Endodermal cell (in vitro differentiated cells): ENCODE results near the gene KIAA0930. TPM values are rescaled to one million over a fixed set of nuclear protein-coding genes. Genes with fewer than 3 reads are reported as not detected.
"Not testable (repeated sequence)": the region's sequence is repeated elsewhere in the genome, so short reads cannot be mapped to it uniquely, and the experiment has no call there.

ENCODE experiments used
- DNase-seq: peaks from one replicate; pipeline ENCODE4 v3.0.0-alpha.2; 2017
- H3K27ac ChIP-seq: 2 replicates; pipeline ENCODE4 v1.5.1; 2013; ENCODE audit warnings: mild to moderate bottlenecking, low read depth, low read length, moderate library complexity
- H3K27me3 ChIP-seq: 2 replicates; pipeline ENCODE4 v1.6.1; 2013; ENCODE audit warnings: mild to moderate bottlenecking, low read length, moderate library complexity; ENCODE audit not compliant: insufficient read depth, control insufficient read depth, poor library complexity, severe bottlenecking
- H3K36me3 ChIP-seq: 2 replicates; pipeline ENCODE4 v1.7.0; 2013; ENCODE audit warnings: mild to moderate bottlenecking, low read length, moderate library complexity; ENCODE audit not compliant: control insufficient read depth, insufficient read depth
- H3K4me1 ChIP-seq: one replicate; pipeline ENCODE4 v1.7.0; 2013; ENCODE audit warnings: low read length; ENCODE audit not compliant: control insufficient read depth, insufficient read depth
- H3K4me3 ChIP-seq: 2 replicates; pipeline ENCODE4 v1.5.1; 2013; ENCODE audit warnings: mild to moderate bottlenecking, low read length, moderate library complexity
- H3K9ac ChIP-seq: 2 replicates; pipeline ENCODE4 v1.6.1; 2013; ENCODE audit warnings: mild to moderate bottlenecking, low read length, moderate library complexity; ENCODE audit not compliant: poor library complexity, severe bottlenecking; ENCODE audit errors: extremely low read depth
- H3K9me3 ChIP-seq: 2 replicates; pipeline ENCODE4 v1.6.1; 2013; ENCODE audit warnings: mild to moderate bottlenecking, low read length, moderate library complexity; ENCODE audit not compliant: control insufficient read depth
- H3K27ac Mint-ChIP-seq: 2 replicates; pipeline ENCODE4 v1.8.0; 2020; ENCODE audit warnings: mixed read lengths
- H3K27me3 Mint-ChIP-seq: 2 replicates; pipeline ENCODE4 v1.8.0; 2021; ENCODE audit warnings: mild to moderate bottlenecking, mixed read lengths; ENCODE audit not compliant: insufficient read depth
- H3K36me3 Mint-ChIP-seq: 2 replicates; pipeline ENCODE4 v1.8.0; 2020; ENCODE audit warnings: low read depth, mixed read lengths
- H3K4me1 Mint-ChIP-seq: 2 replicates; pipeline ENCODE4 v1.8.0; 2020; ENCODE audit warnings: mixed read lengths
- H3K4me3 Mint-ChIP-seq: 2 replicates; pipeline ENCODE4 v1.8.0; 2020; ENCODE audit warnings: mild to moderate bottlenecking, moderate library complexity, mixed read lengths
- H3K9me3 Mint-ChIP-seq: 2 replicates; pipeline ENCODE4 v1.8.0; 2020; ENCODE audit warnings: mild to moderate bottlenecking, mixed read lengths
- WGBS, 2 experiments: methylation state at CpG; one replicate each; pipeline versions ENCODE4 v1.1.5 to v1.1.7; 2013; ENCODE audit warnings: missing lambda C conversion rate in 2 of 2, mixed read lengths in 1 of 2; ENCODE audit not compliant: insufficient coverage in 1 of 2, insufficient read length in 1 of 2; 5-methylcytosine and 5-hydroxymethylcytosine counted together
- total RNA-seq, 2 donors: library from RNA; stranded (reverse); fragmentation: NEBNext Ultra II Directional in 1 of 2; extraction: Animal tissue kit (Norgen Biotek cat#: 25700) in 1 of 2; gene quantifications; 2 replicates in 1 of 2; 3 replicates in 1 of 2; pipeline ENCODE4 v1.2.1, GENCODE V29; 2021
- TF ChIP-seq, protein P1 (sequence below): fragments of 200-600 bp; sonication (generic); conservative IDR thresholded peaks from 2 replicates; pipeline ENCODE4 v1.5.0; 2021; ENCODE audit warnings: antibody characterized with exemption, mild to moderate bottlenecking

The KIAA0930 gene
- total RNA-seq, 2 donors from 2014 or later = 36.2 to 47.8 TPM

DNA sequence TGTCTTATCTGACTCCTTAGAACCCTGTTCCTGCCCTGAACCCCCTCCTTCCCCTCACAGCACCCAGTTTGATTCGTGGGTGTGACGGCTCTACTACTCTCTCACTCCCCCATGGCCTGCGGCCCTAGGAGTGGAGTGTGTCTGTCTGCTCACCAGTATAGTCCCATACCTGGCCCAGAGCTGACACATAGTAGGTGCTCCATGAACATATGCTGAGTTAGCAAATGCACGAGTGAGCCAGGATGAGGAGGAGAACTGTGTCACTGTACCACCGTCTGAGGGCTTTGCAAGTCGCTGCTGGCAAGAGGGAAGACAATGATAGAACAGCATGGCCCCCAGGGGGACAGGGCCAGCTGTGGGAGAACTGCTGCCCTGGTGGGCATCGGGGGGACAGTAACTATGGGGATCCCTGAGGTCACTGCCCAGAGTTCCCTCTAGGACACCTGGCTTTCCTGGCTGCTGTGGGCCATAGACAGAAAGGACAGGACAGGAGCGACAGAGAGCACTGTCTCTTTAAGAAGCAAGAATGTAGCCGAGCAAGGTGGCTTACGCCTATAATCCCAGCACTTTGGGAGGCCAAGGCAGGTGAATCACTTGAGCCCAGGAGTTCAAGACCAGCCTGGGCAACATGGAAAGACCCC is 19.2 kb upstream of the KIAA0930 start:
- Histone ChIP-seq H3K36me3 (no peaks in the 10 kb centered on the region), H3K4me1 (no peaks in the 10 kb centered on the region), H3K27ac (no peak overlapping the region), H3K9ac (no peak overlapping the region), H3K4me3 (no peak overlapping the region), H3K27me3 (no peaks in the 10 kb centered on the region), H3K9me3 (no peaks in the 10 kb centered on the region)
- Mint-ChIP-seq H3K27ac (no peak overlapping the region), H3K4me1 (no peaks in the 10 kb centered on the region), H3K9me3 (peaks cover 9% of the 10 kb centered on the region), H3K36me3 (no peaks in the 10 kb centered on the region), H3K4me3 (no peak overlapping the region), H3K27me3 (peaks cover 7% of the 10 kb centered on the region)
- TF ChIP-seq, protein P1, sequence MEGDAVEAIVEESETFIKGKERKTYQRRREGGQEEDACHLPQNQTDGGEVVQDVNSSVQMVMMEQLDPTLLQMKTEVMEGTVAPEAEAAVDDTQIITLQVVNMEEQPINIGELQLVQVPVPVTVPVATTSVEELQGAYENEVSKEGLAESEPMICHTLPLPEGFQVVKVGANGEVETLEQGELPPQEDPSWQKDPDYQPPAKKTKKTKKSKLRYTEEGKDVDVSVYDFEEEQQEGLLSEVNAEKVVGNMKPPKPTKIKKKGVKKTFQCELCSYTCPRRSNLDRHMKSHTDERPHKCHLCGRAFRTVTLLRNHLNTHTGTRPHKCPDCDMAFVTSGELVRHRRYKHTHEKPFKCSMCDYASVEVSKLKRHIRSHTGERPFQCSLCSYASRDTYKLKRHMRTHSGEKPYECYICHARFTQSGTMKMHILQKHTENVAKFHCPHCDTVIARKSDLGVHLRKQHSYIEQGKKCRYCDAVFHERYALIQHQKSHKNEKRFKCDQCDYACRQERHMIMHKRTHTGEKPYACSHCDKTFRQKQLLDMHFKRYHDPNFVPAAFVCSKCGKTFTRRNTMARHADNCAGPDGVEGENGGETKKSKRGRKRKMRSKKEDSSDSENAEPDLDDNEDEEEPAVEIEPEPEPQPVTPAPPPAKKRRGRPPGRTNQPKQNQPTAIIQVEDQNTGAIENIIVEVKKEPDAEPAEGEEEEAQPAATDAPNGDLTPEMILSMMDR = no peak
- WGBS, 2 experiments = 74 to 87% methylated on average over 7 to 10 of the region's 10 CpGs
- DNase-seq = no peak

DNA sequence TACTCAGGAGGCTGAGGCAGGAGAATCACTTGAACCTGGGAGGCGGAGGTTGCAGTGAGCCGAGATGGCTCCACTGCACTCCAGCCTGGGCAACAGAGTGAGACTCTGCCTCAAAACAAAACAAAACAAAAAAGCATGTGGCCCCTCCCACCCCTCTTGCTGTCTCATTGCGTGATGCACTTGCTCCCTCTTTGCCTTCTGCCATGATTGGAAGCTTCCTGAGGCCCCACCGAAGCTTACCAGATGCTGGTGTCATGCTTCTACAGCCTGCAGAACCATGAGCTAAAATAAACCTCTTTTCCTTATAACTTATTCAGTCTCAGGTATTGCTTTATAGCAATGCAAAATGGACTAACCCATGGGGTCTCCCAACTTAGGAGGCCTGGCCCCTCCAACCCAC is 17.2 kb upstream of the KIAA0930 start:
- WGBS, 2 experiments = 93 to 94% methylated on average over 4 of the region's 4 CpGs
- H3K27ac ChIP-seq, H3K27me3 Mint-ChIP-seq, H3K27ac Mint-ChIP-seq, H3K4me3 ChIP-seq, H3K4me1 ChIP-seq, H3K27me3 ChIP-seq, H3K9me3 ChIP-seq, H3K4me1 Mint-ChIP-seq, H3K9ac ChIP-seq, H3K36me3 Mint-ChIP-seq, H3K36me3 ChIP-seq, DNase-seq, H3K4me3 Mint-ChIP-seq, H3K9me3 Mint-ChIP-seq: not testable (repeated sequence)

DNA sequence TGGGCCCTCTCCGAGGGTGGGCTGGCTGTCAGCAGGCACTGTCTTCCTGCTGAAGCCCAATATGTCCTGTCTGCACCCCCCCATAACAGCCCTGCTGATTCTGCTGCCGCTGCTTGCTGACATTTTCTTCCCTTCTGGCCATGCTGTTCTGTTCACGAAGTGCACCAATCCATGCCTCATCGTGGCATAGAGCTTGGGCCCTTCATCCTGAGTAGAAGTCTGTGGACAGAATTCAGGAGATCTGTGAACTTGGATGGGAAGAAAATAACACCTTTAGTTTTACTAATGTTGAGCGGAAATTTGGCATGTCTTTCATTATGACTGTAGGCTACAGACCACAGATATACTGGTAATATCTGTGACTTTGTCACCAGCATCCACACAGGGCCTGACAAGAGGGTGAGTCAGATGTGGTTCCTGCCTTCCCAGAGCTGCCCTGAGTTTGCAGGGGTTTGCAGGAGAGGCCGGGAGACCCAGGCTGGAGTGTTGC is 14.1 kb upstream of the KIAA0930 start:
- Histone ChIP-seq H3K9ac (no peak overlapping the region), H3K27me3 (no peaks in the 10 kb centered on the region), H3K36me3 (no peaks in the 10 kb centered on the region), H3K9me3 (no peaks in the 10 kb centered on the region), H3K27ac (no peak overlapping the region), H3K4me1 (no peaks in the 10 kb centered on the region), H3K4me3 (no peak overlapping the region)
- H3K36me3 Mint-ChIP-seq = no peaks in the 10 kb centered on the region
- WGBS, 2 experiments = 90 to 93% methylated on average over 4 to 6 of the region's 6 CpGs
- H3K4me1 Mint-ChIP-seq = no peaks in the 10 kb centered on the region
- DNase-seq = no peak
- no peak overlapping the region for H3K4me3 Mint-ChIP-seq
- no peak overlapping the region for H3K27ac Mint-ChIP-seq
- H3K27me3 Mint-ChIP-seq = no peaks in the 10 kb centered on the region
- H3K9me3 Mint-ChIP-seq = peaks cover 10% of the 10 kb centered on the region
- TF ChIP-seq, protein P1 = no peak

DNA sequence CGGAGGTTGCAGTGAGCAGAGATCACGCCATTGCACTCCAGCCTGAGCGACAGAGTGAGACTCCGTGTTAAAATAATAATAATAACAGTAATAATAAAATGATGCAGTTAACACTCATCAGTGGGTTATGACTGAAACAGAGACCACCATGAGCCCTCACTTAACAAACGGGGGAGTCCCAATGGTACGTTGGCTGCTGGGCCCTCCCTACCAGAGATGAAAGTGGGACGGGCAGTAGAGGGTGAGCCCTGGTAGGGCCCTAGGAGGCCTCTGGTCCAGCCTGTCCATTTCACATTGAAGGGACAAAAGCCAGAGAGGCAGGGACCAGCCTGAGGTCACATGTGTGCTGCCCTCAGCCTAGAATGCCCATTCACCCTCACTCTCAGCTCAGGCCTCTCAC is 13.7 kb upstream of the KIAA0930 start:
- Histone ChIP-seq H3K9ac (no peak overlapping the region), H3K36me3 (no peaks in the 10 kb centered on the region), H3K4me1 (no peaks in the 10 kb centered on the region), H3K27me3 (no peaks in the 10 kb centered on the region), H3K4me3 (no peak overlapping the region), H3K27ac (no peak overlapping the region), H3K9me3 (no peaks in the 10 kb centered on the region)
- Mint-ChIP-seq H3K36me3 (no peaks in the 10 kb centered on the region), H3K9me3 (peaks cover 12% of the 10 kb centered on the region), H3K4me1 (no peaks in the 10 kb centered on the region), H3K27me3 (no peaks in the 10 kb centered on the region), H3K27ac (no peak overlapping the region), H3K4me3 (no peak overlapping the region)
- WGBS, 2 experiments = 97 to 100% methylated on average over 1 to 6 of the region's 7 CpGs
- TF ChIP-seq, protein P1 = no peak
- DNase-seq = no peak
